Liver (tissue), 9 donors: ENCODE results near the gene TBL1XR1. TPM values are rescaled to one million over a fixed set of nuclear protein-coding genes. Genes with fewer than 3 reads are reported as not detected.

Experiments used
- DNase-seq: peaks from one replicate; pipeline ENCODE4 v3.0.0-alpha.2; 2017; ENCODE audit warnings: low spot score
- H3K27ac ChIP-seq, 2 donors: one replicate each; pipeline ENCODE4 v1.7.0; 2013; ENCODE audit warnings: inconsistent platforms in 2 of 2, low read length in 2 of 2, control low read depth in 1 of 2, low read depth in 1 of 2, mild to moderate bottlenecking in 1 of 2
- H3K27me3 ChIP-seq, 4 donors: one replicate each; pipeline versions ENCODE4 v1.6.1 to v1.7.0; 2013; ENCODE audit warnings: low read length in 3 of 4, inconsistent platforms in 1 of 4, mild to moderate bottlenecking in 1 of 4, moderate library complexity in 1 of 4; ENCODE audit not compliant: control insufficient read depth in 4 of 4, insufficient read depth in 4 of 4
- H3K36me3 ChIP-seq, 4 donors: one replicate each; pipeline versions ENCODE4 v1.6.1 to v1.7.0; 2013; ENCODE audit warnings: low read length in 3 of 4, mild to moderate bottlenecking in 3 of 4, low read depth in 1 of 4, moderate library complexity in 1 of 4; ENCODE audit not compliant: control insufficient read depth in 4 of 4, insufficient read depth in 3 of 4
- H3K4me1 ChIP-seq, 4 donors: one replicate each; pipeline versions ENCODE4 v1.6.1 to v1.7.0; 2013; ENCODE audit warnings: low read length in 3 of 4, mild to moderate bottlenecking in 3 of 4, moderate library complexity in 1 of 4; ENCODE audit not compliant: control insufficient read depth in 4 of 4, insufficient read depth in 4 of 4
- H3K4me3 ChIP-seq, 3 donors: one replicate each; pipeline versions ENCODE4 v1.6.1 to v1.7.0; 2013; ENCODE audit warnings: low read length in 3 of 3, control low read depth in 1 of 3, low read depth in 1 of 3, mild to moderate bottlenecking in 1 of 3
- H3K9ac ChIP-seq, 2 donors: one replicate each; pipeline ENCODE4 v1.7.0; 2013; ENCODE audit warnings: low read length in 2 of 2, mild to moderate bottlenecking in 2 of 2, moderate library complexity in 2 of 2, control low read depth in 1 of 2, low read depth in 1 of 2
- H3K9me3 ChIP-seq, 4 donors: one replicate each; pipeline versions ENCODE4 v1.6.1 to v1.7.0; 2013; ENCODE audit warnings: low read length in 3 of 4; ENCODE audit not compliant: control insufficient read depth in 4 of 4
- EGR1 ChIP-seq, 2 donors: IDR thresholded peaks; 2 replicates each; pipeline ENCODE4 v1.6.1; 2016 to 2018; ENCODE audit warnings: antibody characterized with exemption in 2 of 2, low read depth in 2 of 2
- FOXA1 ChIP-seq: IDR thresholded peaks from 2 replicates; pipeline ENCODE4 v1.6.1; 2016; ENCODE audit warnings: antibody characterized with exemption
- GABPA ChIP-seq, 2 donors: IDR thresholded peaks in 1 of 2; conservative IDR thresholded peaks in 1 of 2; 2 replicates each; pipeline ENCODE4 v1.6.1; 2016; ENCODE audit warnings: antibody characterized with exemption in 2 of 2, mild to moderate bottlenecking in 1 of 2, moderate library complexity in 1 of 2
- HNF4A ChIP-seq, 2 donors: conservative IDR thresholded peaks; 2 replicates each; pipeline ENCODE4 v1.6.1; 2016; ENCODE audit warnings: antibody characterized with exemption in 2 of 2, mild to moderate bottlenecking in 2 of 2
- NR2F2 ChIP-seq: IDR thresholded peaks from 2 replicates; pipeline ENCODE4 v1.6.1; 2016; ENCODE audit warnings: antibody characterized with exemption
- RAD21 ChIP-seq, 2 donors: IDR thresholded peaks; 2 replicates each; pipeline ENCODE4 v1.6.1; 2016; ENCODE audit warnings: antibody characterized with exemption in 2 of 2, mild to moderate bottlenecking in 2 of 2
- SP1 ChIP-seq: IDR thresholded peaks from 2 replicates; pipeline ENCODE4 v1.6.1; 2018; ENCODE audit warnings: antibody characterized with exemption, mild to moderate bottlenecking
- TAF1 ChIP-seq: conservative IDR thresholded peaks from 2 replicates; pipeline ENCODE4 v1.6.1; 2016; ENCODE audit warnings: antibody characterized with exemption, mild to moderate bottlenecking
- YY1 ChIP-seq: IDR thresholded peaks from 2 replicates; pipeline ENCODE4 v1.6.1; 2016; ENCODE audit warnings: antibody characterized with exemption, mild to moderate bottlenecking
- WGBS: extraction: QIAGEN DNeasy Blood & Tissue Kit; methylation state at CpG from one replicate; pipeline ENCODE4 v1.1.7; 2013; 5-methylcytosine and 5-hydroxymethylcytosine counted together
- polyA plus RNA-seq, 2 donors: library from polyadenylated mRNA; stranded (reverse) in 1 of 2; unstranded in 1 of 2; fragments of 200-250 nt in 1 of 2; fragments of >200 nt in 1 of 2; fragmentation: Nextera tagmentation in 1 of 2; extraction: Ambion mirVana in 1 of 2; gene quantifications; one replicate each; pipeline versions ENCODE4 v1.2.1 to v1.2.3, GENCODE V29; 2013 to 2015
- total RNA-seq, 2 donors: library from RNA; depleted of rRNA; stranded (reverse); fragments of >200 nt; gene quantifications; one replicate each; pipeline ENCODE4 v1.2.3, GENCODE V29; 2014
- TF ChIP-seq, protein P1 (sequence below): IDR thresholded peaks from 2 replicates; pipeline ENCODE4 v1.6.1; 2016; ENCODE audit warnings: antibody characterized with exemption
- TF ChIP-seq, protein P2 (sequence below): IDR thresholded peaks from 2 replicates; pipeline ENCODE4 v1.6.1; 2016; ENCODE audit warnings: antibody characterized with exemption, mild to moderate bottlenecking
- TF ChIP-seq, protein P3 (sequence below): fragments of 150-350 bp; IDR thresholded peaks from 2 replicates; pipeline ENCODE4 v1.5.1; 2017; ENCODE audit warnings: improper control_type of control experiment, low read depth, low read length; ENCODE audit not compliant: missing input control
- TF ChIP-seq, protein P4 (sequence below): IDR thresholded peaks from 2 replicates; pipeline ENCODE4 v1.6.1; 2016; ENCODE audit warnings: antibody characterized with exemption
- TF ChIP-seq, protein P5 (sequence below): IDR thresholded peaks from 2 replicates; pipeline ENCODE4 v1.6.1; 2016; ENCODE audit warnings: antibody characterized with exemption
- donor health status: healthy.
- donor health status: healthy.
- donor health status: healthy.
- donor health status: healthy.
- donor health status: healthy.

The TBL1XR1 gene
- total and polyA plus RNA-seq, 4 donors: 10.3 to 65.9 (median 33.2) TPM

DNA sequence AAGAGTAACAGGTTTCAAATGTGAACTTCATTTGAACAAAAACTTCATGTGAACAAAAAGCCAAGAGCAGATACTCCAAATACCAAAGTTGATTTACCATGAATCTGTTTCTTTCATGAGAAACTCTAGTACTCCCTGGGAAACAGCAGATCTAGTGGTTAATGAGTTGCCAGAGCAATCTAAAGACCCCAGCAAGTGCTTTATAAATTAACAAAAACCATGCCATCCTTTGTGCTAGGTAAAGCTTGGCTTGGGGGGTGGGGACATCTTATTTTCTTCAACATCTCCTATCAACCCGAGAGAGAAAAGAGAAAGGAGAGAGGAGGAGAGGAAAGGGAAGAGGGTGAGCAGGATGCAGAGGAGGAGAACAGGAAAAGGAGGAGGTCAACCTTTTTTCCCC lies 100.7 kb downstream of the TBL1XR1 start:
- no peak for DNase-seq
- Histone ChIP-seq H3K27me3 (no peaks in the 10 kb centered on the region), H3K4me3 (no peak overlapping the region), H3K9me3 (peaks cover 0 to 7% (median 0%) of the 10 kb centered on the region in 4 donors), H3K27ac (no peak overlapping the region), H3K36me3 (peaks cover 0 to 3% (median 0%) of the 10 kb centered on the region in 4 donors), H3K4me1 (no peaks in the 10 kb centered on the region), H3K9ac (no peak overlapping the region)
- TF ChIP-seq, protein P1, sequence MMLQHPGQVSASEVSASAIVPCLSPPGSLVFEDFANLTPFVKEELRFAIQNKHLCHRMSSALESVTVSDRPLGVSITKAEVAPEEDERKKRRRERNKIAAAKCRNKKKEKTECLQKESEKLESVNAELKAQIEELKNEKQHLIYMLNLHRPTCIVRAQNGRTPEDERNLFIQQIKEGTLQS: no peak
- TF ChIP-seq FOXA1 (no peak), SP1 (no peak), GABPA (IDR thresholded peaks at IDR 0.05 in 1 of 2, conservative IDR thresholded peaks at IDR 0.05 in 1 of 2) (no peak), NR2F2 (no peak), TAF1 (no peak)
- TF ChIP-seq, protein P2, sequence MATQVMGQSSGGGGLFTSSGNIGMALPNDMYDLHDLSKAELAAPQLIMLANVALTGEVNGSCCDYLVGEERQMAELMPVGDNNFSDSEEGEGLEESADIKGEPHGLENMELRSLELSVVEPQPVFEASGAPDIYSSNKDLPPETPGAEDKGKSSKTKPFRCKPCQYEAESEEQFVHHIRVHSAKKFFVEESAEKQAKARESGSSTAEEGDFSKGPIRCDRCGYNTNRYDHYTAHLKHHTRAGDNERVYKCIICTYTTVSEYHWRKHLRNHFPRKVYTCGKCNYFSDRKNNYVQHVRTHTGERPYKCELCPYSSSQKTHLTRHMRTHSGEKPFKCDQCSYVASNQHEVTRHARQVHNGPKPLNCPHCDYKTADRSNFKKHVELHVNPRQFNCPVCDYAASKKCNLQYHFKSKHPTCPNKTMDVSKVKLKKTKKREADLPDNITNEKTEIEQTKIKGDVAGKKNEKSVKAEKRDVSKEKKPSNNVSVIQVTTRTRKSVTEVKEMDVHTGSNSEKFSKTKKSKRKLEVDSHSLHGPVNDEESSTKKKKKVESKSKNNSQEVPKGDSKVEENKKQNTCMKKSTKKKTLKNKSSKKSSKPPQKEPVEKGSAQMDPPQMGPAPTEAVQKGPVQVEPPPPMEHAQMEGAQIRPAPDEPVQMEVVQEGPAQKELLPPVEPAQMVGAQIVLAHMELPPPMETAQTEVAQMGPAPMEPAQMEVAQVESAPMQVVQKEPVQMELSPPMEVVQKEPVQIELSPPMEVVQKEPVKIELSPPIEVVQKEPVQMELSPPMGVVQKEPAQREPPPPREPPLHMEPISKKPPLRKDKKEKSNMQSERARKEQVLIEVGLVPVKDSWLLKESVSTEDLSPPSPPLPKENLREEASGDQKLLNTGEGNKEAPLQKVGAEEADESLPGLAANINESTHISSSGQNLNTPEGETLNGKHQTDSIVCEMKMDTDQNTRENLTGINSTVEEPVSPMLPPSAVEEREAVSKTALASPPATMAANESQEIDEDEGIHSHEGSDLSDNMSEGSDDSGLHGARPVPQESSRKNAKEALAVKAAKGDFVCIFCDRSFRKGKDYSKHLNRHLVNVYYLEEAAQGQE: no peak
- TF ChIP-seq, protein P3, sequence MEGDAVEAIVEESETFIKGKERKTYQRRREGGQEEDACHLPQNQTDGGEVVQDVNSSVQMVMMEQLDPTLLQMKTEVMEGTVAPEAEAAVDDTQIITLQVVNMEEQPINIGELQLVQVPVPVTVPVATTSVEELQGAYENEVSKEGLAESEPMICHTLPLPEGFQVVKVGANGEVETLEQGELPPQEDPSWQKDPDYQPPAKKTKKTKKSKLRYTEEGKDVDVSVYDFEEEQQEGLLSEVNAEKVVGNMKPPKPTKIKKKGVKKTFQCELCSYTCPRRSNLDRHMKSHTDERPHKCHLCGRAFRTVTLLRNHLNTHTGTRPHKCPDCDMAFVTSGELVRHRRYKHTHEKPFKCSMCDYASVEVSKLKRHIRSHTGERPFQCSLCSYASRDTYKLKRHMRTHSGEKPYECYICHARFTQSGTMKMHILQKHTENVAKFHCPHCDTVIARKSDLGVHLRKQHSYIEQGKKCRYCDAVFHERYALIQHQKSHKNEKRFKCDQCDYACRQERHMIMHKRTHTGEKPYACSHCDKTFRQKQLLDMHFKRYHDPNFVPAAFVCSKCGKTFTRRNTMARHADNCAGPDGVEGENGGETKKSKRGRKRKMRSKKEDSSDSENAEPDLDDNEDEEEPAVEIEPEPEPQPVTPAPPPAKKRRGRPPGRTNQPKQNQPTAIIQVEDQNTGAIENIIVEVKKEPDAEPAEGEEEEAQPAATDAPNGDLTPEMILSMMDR: no peak
- TF ChIP-seq, protein P4, sequence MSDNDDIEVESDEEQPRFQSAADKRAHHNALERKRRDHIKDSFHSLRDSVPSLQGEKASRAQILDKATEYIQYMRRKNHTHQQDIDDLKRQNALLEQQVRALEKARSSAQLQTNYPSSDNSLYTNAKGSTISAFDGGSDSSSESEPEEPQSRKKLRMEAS: no peak
- TF ChIP-seq, protein P5, sequence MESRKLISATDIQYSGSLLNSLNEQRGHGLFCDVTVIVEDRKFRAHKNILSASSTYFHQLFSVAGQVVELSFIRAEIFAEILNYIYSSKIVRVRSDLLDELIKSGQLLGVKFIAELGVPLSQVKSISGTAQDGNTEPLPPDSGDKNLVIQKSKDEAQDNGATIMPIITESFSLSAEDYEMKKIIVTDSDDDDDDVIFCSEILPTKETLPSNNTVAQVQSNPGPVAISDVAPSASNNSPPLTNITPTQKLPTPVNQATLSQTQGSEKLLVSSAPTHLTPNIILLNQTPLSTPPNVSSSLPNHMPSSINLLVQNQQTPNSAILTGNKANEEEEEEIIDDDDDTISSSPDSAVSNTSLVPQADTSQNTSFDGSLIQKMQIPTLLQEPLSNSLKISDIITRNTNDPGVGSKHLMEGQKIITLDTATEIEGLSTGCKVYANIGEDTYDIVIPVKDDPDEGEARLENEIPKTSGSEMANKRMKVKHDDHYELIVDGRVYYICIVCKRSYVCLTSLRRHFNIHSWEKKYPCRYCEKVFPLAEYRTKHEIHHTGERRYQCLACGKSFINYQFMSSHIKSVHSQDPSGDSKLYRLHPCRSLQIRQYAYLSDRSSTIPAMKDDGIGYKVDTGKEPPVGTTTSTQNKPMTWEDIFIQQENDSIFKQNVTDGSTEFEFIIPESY: no peak
- WGBS: 45% methylated on average over 1 of the region's 1 CpG

DNA sequence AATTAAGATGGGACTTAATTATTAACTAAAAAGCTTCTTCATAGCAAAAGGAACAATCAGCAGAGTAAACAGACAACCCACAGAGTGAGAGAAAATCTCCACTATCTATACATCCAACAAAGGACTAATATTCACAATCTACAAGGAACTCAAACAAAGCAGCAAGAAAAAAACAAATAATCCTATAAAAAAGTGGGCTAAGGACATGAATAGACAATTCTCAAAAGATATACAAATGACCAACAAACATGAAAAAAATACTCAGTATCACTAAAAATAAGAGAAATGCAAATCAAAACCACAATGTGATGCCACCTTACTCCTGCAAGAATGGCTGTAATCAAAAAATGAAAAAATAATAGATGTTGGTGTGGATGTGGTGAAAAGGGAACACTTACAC lies 103.3 kb downstream of the TBL1XR1 start:
- H3K4me3 ChIP-seq: no peak overlapping the region
- no peak overlapping the region for H3K9ac ChIP-seq
- H3K27ac ChIP-seq: no peak overlapping the region
- DNase-seq: no peak
- H3K36me3 ChIP-seq: peaks cover 0 to 6% (median 0%) of the 10 kb centered on the region in 4 donors
- TF ChIP-seq, protein P1: no peak
- TF ChIP-seq, protein P2: no peak
- TF ChIP-seq GABPA (IDR thresholded peaks at IDR 0.05 in 1 of 2, conservative IDR thresholded peaks at IDR 0.05 in 1 of 2) (no peak), EGR1 (IDR thresholded peaks at IDR 0.05; ENCODE audit: low read depth in 2 of 2) (no peak), TAF1 (no peak), FOXA1 (no peak), YY1 (no peak), NR2F2 (no peak), RAD21 (IDR thresholded peaks at IDR 0.05) (no peak), HNF4A (conservative IDR thresholded peaks at IDR 0.05) (no peak)
- H3K27me3 ChIP-seq: no peaks in the 10 kb centered on the region
- H3K4me1 ChIP-seq: peaks cover 0 to 3% (median 1%) of the 10 kb centered on the region in 4 donors
- peaks cover 0 to 7% (median 0%) of the 10 kb centered on the region in 4 donors for H3K9me3 ChIP-seq
